Endodermal cell (in vitro differentiated cells): ENCODE results near the gene SRSF7. TPM values are rescaled to one million over a fixed set of nuclear protein-coding genes. Genes with fewer than 3 reads are reported as not detected.
A peak's percentile ranks its signal among the peaks of the same experiment; 100 is the strongest.
"Not testable (repeated sequence)": the region's sequence is repeated elsewhere in the genome, so short reads cannot be mapped to it uniquely, and the experiment has no call there.

ENCODE experiments used
- DNase-seq: peaks from one replicate; pipeline ENCODE4 v3.0.0-alpha.2; 2017
- H3K27ac ChIP-seq: 2 replicates; pipeline ENCODE4 v1.5.1; 2013; ENCODE audit warnings: mild to moderate bottlenecking, low read depth, low read length, moderate library complexity
- H3K27me3 ChIP-seq: 2 replicates; pipeline ENCODE4 v1.6.1; 2013; ENCODE audit warnings: mild to moderate bottlenecking, low read length, moderate library complexity; ENCODE audit not compliant: insufficient read depth, control insufficient read depth, poor library complexity, severe bottlenecking
- H3K36me3 ChIP-seq: 2 replicates; pipeline ENCODE4 v1.7.0; 2013; ENCODE audit warnings: mild to moderate bottlenecking, low read length, moderate library complexity; ENCODE audit not compliant: control insufficient read depth, insufficient read depth
- H3K4me1 ChIP-seq: one replicate; pipeline ENCODE4 v1.7.0; 2013; ENCODE audit warnings: low read length; ENCODE audit not compliant: control insufficient read depth, insufficient read depth
- H3K4me3 ChIP-seq: 2 replicates; pipeline ENCODE4 v1.5.1; 2013; ENCODE audit warnings: mild to moderate bottlenecking, low read length, moderate library complexity
- H3K9ac ChIP-seq: 2 replicates; pipeline ENCODE4 v1.6.1; 2013; ENCODE audit warnings: mild to moderate bottlenecking, low read length, moderate library complexity; ENCODE audit not compliant: poor library complexity, severe bottlenecking; ENCODE audit errors: extremely low read depth
- H3K9me3 ChIP-seq: 2 replicates; pipeline ENCODE4 v1.6.1; 2013; ENCODE audit warnings: mild to moderate bottlenecking, low read length, moderate library complexity; ENCODE audit not compliant: control insufficient read depth
- H3K27ac Mint-ChIP-seq: 2 replicates; pipeline ENCODE4 v1.8.0; 2020; ENCODE audit warnings: mixed read lengths
- H3K27me3 Mint-ChIP-seq: 2 replicates; pipeline ENCODE4 v1.8.0; 2021; ENCODE audit warnings: mild to moderate bottlenecking, mixed read lengths; ENCODE audit not compliant: insufficient read depth
- H3K36me3 Mint-ChIP-seq: 2 replicates; pipeline ENCODE4 v1.8.0; 2020; ENCODE audit warnings: low read depth, mixed read lengths
- H3K4me1 Mint-ChIP-seq: 2 replicates; pipeline ENCODE4 v1.8.0; 2020; ENCODE audit warnings: mixed read lengths
- H3K4me3 Mint-ChIP-seq: 2 replicates; pipeline ENCODE4 v1.8.0; 2020; ENCODE audit warnings: mild to moderate bottlenecking, moderate library complexity, mixed read lengths
- H3K9me3 Mint-ChIP-seq: 2 replicates; pipeline ENCODE4 v1.8.0; 2020; ENCODE audit warnings: mild to moderate bottlenecking, mixed read lengths
- WGBS, 2 experiments: methylation state at CpG; one replicate each; pipeline versions ENCODE4 v1.1.5 to v1.1.7; 2013; ENCODE audit warnings: missing lambda C conversion rate in 2 of 2, mixed read lengths in 1 of 2; ENCODE audit not compliant: insufficient coverage in 1 of 2, insufficient read length in 1 of 2; 5-methylcytosine and 5-hydroxymethylcytosine counted together
- total RNA-seq, 2 donors: library from RNA; stranded (reverse); fragmentation: NEBNext Ultra II Directional in 1 of 2; extraction: Animal tissue kit (Norgen Biotek cat#: 25700) in 1 of 2; gene quantifications; 2 replicates in 1 of 2; 3 replicates in 1 of 2; pipeline ENCODE4 v1.2.1, GENCODE V29; 2021
- TF ChIP-seq, protein P1 (sequence below): fragments of 200-600 bp; sonication (generic); conservative IDR thresholded peaks from 2 replicates; pipeline ENCODE4 v1.5.0; 2021; ENCODE audit warnings: antibody characterized with exemption, mild to moderate bottlenecking

The SRSF7 gene
- total RNA-seq, 2 donors from 2014 or later, result 306 to 332 TPM

DNA sequence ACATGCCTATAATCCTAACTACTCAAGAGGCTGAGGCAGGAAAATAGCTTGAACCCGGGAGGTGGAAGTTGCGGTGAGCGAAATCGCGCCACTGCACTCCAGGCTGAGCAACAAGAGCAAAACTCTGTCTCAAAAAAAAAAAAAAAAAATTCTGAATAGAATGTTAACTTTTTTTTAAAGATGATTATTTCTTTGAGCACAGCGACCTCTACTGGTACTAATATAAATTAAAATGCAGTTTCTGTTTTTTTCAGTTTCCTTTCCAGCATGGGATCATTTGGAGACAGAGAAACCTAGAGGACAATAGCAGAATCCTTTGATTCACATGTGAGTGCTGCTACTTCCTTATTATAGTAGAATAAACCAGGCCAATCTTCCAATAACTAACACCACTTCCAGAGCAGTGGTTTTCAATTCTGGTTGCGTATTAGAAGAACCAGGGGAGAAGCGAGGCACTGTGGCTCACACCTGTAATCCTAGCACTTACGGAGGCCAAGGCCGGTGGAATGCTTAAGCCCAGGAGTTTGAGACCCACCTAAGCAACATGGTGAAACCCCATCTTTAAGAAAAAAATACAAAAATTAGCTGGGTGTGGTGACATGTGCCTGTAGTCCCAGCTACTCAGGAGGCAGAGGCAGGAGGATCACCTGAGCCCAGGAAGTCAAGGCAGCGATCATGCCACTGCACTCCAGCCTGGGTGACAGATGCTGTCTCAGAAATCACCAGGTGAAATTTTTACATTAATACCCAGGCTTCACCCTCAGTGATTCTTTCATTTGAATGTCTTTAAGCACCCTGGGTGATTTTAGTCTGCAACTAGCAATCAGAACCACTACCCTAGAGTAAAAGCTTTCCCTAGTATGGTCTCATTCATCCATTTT, 10.1 kb downstream of the SRSF7 start:
- H3K27me3 ChIP-seq, result no peaks in the 10 kb centered on the region
- Mint-ChIP-seq H3K36me3 (peaks cover 77% of the 10 kb centered on the region), H3K4me1 (peaks cover 9% of the 10 kb centered on the region), H3K27ac (peak overlapping the region; percentile 64), H3K9me3 (peaks cover 20% of the 10 kb centered on the region), H3K4me3 (no peak overlapping the region), H3K27me3 (no peaks in the 10 kb centered on the region)
- TF ChIP-seq, protein P1, sequence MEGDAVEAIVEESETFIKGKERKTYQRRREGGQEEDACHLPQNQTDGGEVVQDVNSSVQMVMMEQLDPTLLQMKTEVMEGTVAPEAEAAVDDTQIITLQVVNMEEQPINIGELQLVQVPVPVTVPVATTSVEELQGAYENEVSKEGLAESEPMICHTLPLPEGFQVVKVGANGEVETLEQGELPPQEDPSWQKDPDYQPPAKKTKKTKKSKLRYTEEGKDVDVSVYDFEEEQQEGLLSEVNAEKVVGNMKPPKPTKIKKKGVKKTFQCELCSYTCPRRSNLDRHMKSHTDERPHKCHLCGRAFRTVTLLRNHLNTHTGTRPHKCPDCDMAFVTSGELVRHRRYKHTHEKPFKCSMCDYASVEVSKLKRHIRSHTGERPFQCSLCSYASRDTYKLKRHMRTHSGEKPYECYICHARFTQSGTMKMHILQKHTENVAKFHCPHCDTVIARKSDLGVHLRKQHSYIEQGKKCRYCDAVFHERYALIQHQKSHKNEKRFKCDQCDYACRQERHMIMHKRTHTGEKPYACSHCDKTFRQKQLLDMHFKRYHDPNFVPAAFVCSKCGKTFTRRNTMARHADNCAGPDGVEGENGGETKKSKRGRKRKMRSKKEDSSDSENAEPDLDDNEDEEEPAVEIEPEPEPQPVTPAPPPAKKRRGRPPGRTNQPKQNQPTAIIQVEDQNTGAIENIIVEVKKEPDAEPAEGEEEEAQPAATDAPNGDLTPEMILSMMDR, result peak; percentile 78
- peaks cover 13% of the 10 kb centered on the region for H3K9me3 ChIP-seq
- H3K9ac ChIP-seq, result no peak overlapping the region
- no peak overlapping the region for H3K27ac ChIP-seq
- no peak for DNase-seq
- H3K4me3 ChIP-seq, result no peak overlapping the region
- WGBS, 2 experiments, result 89 to 91% methylated on average over 1 to 11 of the region's 11 CpGs
- H3K36me3 ChIP-seq, result peaks cover 72% of the 10 kb centered on the region
- H3K4me1 ChIP-seq, result no peaks in the 10 kb centered on the region

DNA sequence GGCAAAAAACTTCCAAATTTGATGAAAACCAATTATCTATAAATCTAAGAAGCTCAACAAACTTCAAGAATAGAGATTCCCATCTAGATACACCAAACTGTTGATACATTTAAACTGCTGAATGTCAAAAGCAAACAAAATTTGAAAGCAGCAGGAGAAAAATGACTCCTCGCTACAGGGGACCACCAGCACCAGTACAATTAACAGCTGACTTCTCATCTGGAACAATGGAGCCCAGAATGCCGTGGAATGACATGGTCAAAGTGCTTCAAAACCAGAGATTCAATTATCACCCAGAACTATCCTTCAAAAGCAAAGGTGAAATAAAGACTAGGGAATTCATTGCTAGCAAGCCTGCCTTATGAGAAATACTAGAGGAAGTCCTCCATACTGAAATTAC, 11.6 kb downstream of the SRSF7 start:
- peaks cover 65% of the 10 kb centered on the region for H3K36me3 Mint-ChIP-seq
- TF ChIP-seq, protein P1, result no peak
- no peaks in the 10 kb centered on the region for H3K27me3 Mint-ChIP-seq
- Histone ChIP-seq H3K4me1 (no peaks in the 10 kb centered on the region), H3K9ac (no peak overlapping the region), H3K27me3 (no peaks in the 10 kb centered on the region), H3K4me3 (no peak overlapping the region), H3K36me3 (peaks cover 60% of the 10 kb centered on the region), H3K27ac (no peak overlapping the region), H3K9me3 (peaks cover 13% of the 10 kb centered on the region)
- peaks cover 20% of the 10 kb centered on the region for H3K9me3 Mint-ChIP-seq
- H3K27ac Mint-ChIP-seq, result no peak overlapping the region
- no peak for DNase-seq
- H3K4me3 Mint-ChIP-seq, result no peak overlapping the region
- 89 to 100% methylated on average over 1 to 2 of the region's 2 CpGs for WGBS, 2 experiments
- H3K4me1 Mint-ChIP-seq, result peaks cover 12% of the 10 kb centered on the region

DNA sequence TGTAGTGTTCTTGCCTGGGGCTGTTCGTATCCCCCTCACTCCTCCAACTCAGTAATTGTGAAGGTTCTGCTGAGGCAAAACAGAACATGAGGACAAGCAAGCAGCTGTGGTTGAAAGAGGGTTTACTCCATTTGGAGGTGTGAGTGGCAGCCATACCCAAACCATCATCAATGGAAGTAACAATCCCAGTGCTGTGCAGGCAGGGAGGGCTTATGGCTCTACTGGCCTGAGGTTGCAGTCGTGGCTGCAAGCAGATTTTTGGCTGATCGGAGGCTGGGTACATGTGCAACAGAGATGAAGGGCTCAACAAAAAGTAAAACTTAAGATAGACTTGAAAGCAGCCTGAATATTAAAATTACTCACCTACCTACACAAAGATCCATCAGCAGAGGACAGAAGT, 13.2 kb downstream of the SRSF7 start:
- Histone ChIP-seq H3K9ac (no peak overlapping the region), H3K27me3 (no peaks in the 10 kb centered on the region), H3K27ac (no peak overlapping the region), H3K4me1 (no peaks in the 10 kb centered on the region), H3K4me3 (no peak overlapping the region), H3K9me3 (peaks cover 13% of the 10 kb centered on the region), H3K36me3 (peaks cover 50% of the 10 kb centered on the region)
- Mint-ChIP-seq H3K9me3 (peaks cover 20% of the 10 kb centered on the region), H3K27ac (no peak overlapping the region), H3K27me3 (no peaks in the 10 kb centered on the region), H3K36me3 (peaks cover 60% of the 10 kb centered on the region), H3K4me3 (no peak overlapping the region), H3K4me1 (peaks cover 12% of the 10 kb centered on the region)
- no peak for DNase-seq
- TF ChIP-seq, protein P1, result no peak
- 89 to 95% methylated on average over 3 of the region's 3 CpGs for WGBS, 2 experiments

DNA sequence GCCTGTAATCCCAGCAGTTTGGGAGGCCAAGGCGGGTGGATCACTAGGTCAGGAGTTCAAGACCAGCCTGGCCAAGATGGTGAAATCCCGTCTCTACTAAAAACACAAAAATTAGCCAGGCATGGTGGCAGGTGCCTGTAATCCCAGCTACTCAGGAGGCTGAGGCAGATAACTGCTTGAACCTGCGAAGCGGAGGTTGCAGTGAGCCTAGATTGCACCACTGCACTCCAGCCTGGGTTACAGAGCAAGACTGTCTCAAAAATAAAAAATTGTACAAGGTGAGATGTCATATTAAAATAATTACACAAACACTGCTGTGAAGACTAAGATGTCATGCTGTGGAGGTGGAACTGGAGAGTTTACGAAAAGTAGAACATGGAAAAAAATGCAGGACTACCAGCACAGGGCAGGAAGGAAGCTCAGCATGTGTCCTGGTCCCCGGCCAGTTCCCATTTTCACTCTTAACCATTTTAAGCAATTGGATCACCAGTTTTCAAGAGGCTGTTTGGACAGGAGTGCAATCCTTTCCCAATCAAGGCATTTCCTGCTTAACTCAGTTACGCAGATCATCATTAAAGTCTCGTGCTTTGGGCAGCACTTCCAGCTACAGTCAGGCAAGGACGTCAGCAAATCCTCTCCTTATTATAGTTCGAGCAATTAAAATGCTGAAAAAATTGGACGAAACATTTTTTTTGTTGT, 14.0 kb downstream of the SRSF7 start:
- peaks cover 46% of the 10 kb centered on the region for H3K36me3 ChIP-seq
- H3K4me3 ChIP-seq, H3K27me3 Mint-ChIP-seq, H3K27me3 ChIP-seq, H3K9ac ChIP-seq, H3K27ac ChIP-seq, H3K4me1 ChIP-seq, H3K4me3 Mint-ChIP-seq, DNase-seq: not testable (repeated sequence)
- H3K36me3 Mint-ChIP-seq, result peaks cover 58% of the 10 kb centered on the region
- peak overlapping the region; percentile 53 for H3K27ac Mint-ChIP-seq
- WGBS, 2 experiments, result 93 to 96% methylated on average over 6 to 10 of the region's 11 CpGs
- H3K4me1 Mint-ChIP-seq, result peaks cover 12% of the 10 kb centered on the region
- H3K9me3 ChIP-seq, result peaks cover 13% of the 10 kb centered on the region
- peaks cover 20% of the 10 kb centered on the region for H3K9me3 Mint-ChIP-seq
